ENCODE data around the gene DHX38.

DHX38 gene

GRCh38 chr16:72159801-72160200 lies 66.2 kb downstream of the DHX38 start:
- DNase-seq (ENCODE audit: low read depth, low spot score), result no peak
- TF ChIP-seq CTCF (IDR thresholded peaks at IDR 0.05; ENCODE audit: low read depth, low read length), result no peak
- no peak overlapping the region for H3K4me3 ChIP-seq (ENCODE audit: low read depth, low read length)
- in situ Hi-C loops (cut with HindIII; ENCODE audit: low sequenced_read_pairs), result no loop called here

GRCh38 chr16:72162105-72162692 lies 68.6 kb downstream of the DHX38 start:
- in situ Hi-C loops (cut with HindIII; ENCODE audit: low sequenced_read_pairs), result no loop called here
- H3K4me3 ChIP-seq (ENCODE audit: low read depth, low read length), result no peak overlapping the region
- DNase-seq (ENCODE audit: low read depth, low spot score), result no peak
- no peak for TF ChIP-seq CTCF (IDR thresholded peaks at IDR 0.05; ENCODE audit: low read depth, low read length)

Data from astrocyte of the spinal cord (primary cell).